IMR-90 (cell line): ENCODE measurements around the gene HELZ. TPM values are rescaled to one million over a fixed set of nuclear protein-coding genes. Genes with fewer than 3 reads are reported as not detected.
"Not testable (repeated sequence)": the region's sequence is repeated elsewhere in the genome, so short reads cannot be mapped to it uniquely, and the experiment has no call there.

ENCODE experiments used
- ATAC-seq: fragments of 200-7000 bp; cut with Tn5 transposase; 2 replicates; pipeline ENCODE4 v1.9.1; 2020; ENCODE audit warnings: low read depth, mild to moderate bottlenecking, moderate library complexity
- BruUV-seq: library from RNA; stranded (reverse); fragments of 400-500 nt; replicated peaks from 2 replicates; lab custom pipeline; 2021; lab: Mats Ljungman, UMichigan
- CTCF ChIA-PET: fragments of 300-600 bp; formaldehyde crosslinking; extraction: SDS; loops from one replicate; lab custom pipeline; 2021; ENCODE audit warnings: antibody characterized with exemption; lab: Yijun Ruan, JAX
- POLR2A ChIA-PET: fragments of 300-600 bp; sonication (Branson Sonifier 250); formaldehyde crosslinking; loops from one replicate; lab custom pipeline; 2022; ENCODE audit warnings: antibody characterized with exemption; ENCODE audit not compliant: unreplicated experiment; lab: Charles Lee
- DNase-seq: peaks from one replicate; pipeline ENCODE4 v3.0.0; 2013
- H2AFZ ChIP-seq: replicated peaks from 2 replicates; pipeline ENCODE3; 2013; ENCODE audit warnings: low read length, mild to moderate bottlenecking; ENCODE audit not compliant: poor library complexity
- H2AK5ac ChIP-seq: 2 replicates; pipeline ENCODE4 v1.6.1; 2013; ENCODE audit warnings: low read depth, low read length, inconsistent platforms
- H2AK9ac ChIP-seq: replicated peaks from 2 replicates; pipeline ENCODE3; 2013; ENCODE audit warnings: mild to moderate bottlenecking, low read depth, low read length, moderate library complexity; ENCODE audit not compliant: poor library complexity
- H2BK120ac ChIP-seq: 2 replicates; pipeline ENCODE4 v1.6.1; 2013; ENCODE audit warnings: low read depth, low read length, inconsistent platforms
- H2BK15ac ChIP-seq: 3 replicates; pipeline ENCODE4 v1.6.1; 2013; ENCODE audit warnings: low read depth, low read length, inconsistent platforms
- H2BK20ac ChIP-seq: 2 replicates; pipeline ENCODE4 v1.6.1; 2013; ENCODE audit warnings: low read depth, mild to moderate bottlenecking, inconsistent platforms, low read length, moderate library complexity
- H2BK5ac ChIP-seq: 2 replicates; pipeline ENCODE4 v1.6.1; 2013; ENCODE audit warnings: mild to moderate bottlenecking, low read depth, low read length, inconsistent platforms; ENCODE audit not compliant: poor library complexity, severe bottlenecking
- H3K14ac ChIP-seq: replicated peaks from 2 replicates; pipeline ENCODE4 v1.6.1; 2013; ENCODE audit warnings: low read depth, low read length, inconsistent platforms
- H3K18ac ChIP-seq: 2 replicates; pipeline ENCODE4 v1.6.1; 2013; ENCODE audit warnings: low read depth, low read length, control low read depth
- H3K23ac ChIP-seq: 2 replicates; pipeline ENCODE4 v1.6.1; 2013; ENCODE audit warnings: low read depth, low read length, inconsistent platforms
- H3K27ac ChIP-seq: 2 replicates; pipeline ENCODE4 v1.5.1; 2013; ENCODE audit warnings: mild to moderate bottlenecking, control low read depth, low read length; ENCODE audit not compliant: insufficient read depth
- H3K27me3 ChIP-seq: 2 replicates; pipeline ENCODE4 v1.6.1; 2013; ENCODE audit warnings: low read length; ENCODE audit not compliant: control insufficient read depth, insufficient read depth
- H3K36me3 ChIP-seq: 2 replicates; pipeline ENCODE4 v1.6.1; 2013; ENCODE audit warnings: low read length, mixed read lengths; ENCODE audit not compliant: control insufficient read depth, insufficient read depth
- H3K4ac ChIP-seq: 2 replicates; pipeline ENCODE4 v1.6.1; 2013; ENCODE audit warnings: low read depth, low read length, inconsistent platforms
- H3K4me1 ChIP-seq: 2 replicates; pipeline ENCODE4 v1.6.1; 2013; ENCODE audit warnings: low read length, mixed read lengths; ENCODE audit not compliant: control insufficient read depth, insufficient read depth
- H3K4me2 ChIP-seq: 2 replicates; pipeline ENCODE4 v1.6.1; 2013; ENCODE audit warnings: low read depth, mild to moderate bottlenecking, control low read depth, low read length, moderate library complexity
- H3K4me3 ChIP-seq: 2 replicates; pipeline ENCODE4 v1.5.1; 2013; ENCODE audit warnings: low read depth, mild to moderate bottlenecking, control low read depth, low read length, moderate library complexity; ENCODE audit not compliant: insufficient read depth
- H3K56ac ChIP-seq: 2 replicates; pipeline ENCODE4 v1.6.1; 2013; ENCODE audit warnings: low read length, inconsistent platforms; ENCODE audit not compliant: insufficient read depth; ENCODE audit errors: extremely low read depth
- H3K79me1 ChIP-seq, 2 experiments: 2 replicates each; pipeline ENCODE4 v1.6.1; 2013; ENCODE audit warnings: low read length in 2 of 2, inconsistent platforms in 1 of 2, low read depth in 1 of 2
- H3K9ac ChIP-seq: 2 replicates; pipeline ENCODE4 v1.6.1; 2013; ENCODE audit warnings: low read depth, low read length, control low read depth
- H3K9me1 ChIP-seq: 2 replicates; pipeline ENCODE4 v1.6.1; 2013; ENCODE audit warnings: low read length, inconsistent platforms; ENCODE audit not compliant: insufficient read depth
- H3K9me3 ChIP-seq: 2 replicates; pipeline ENCODE4 v1.6.1; 2013; ENCODE audit warnings: low read length; ENCODE audit not compliant: control insufficient read depth, insufficient read depth
- H4K20me1 ChIP-seq: 2 replicates; pipeline ENCODE4 v1.6.1; 2013; ENCODE audit warnings: low read length, inconsistent platforms; ENCODE audit not compliant: insufficient read depth
- H4K5ac ChIP-seq: 2 replicates; pipeline ENCODE4 v1.6.1; 2013; ENCODE audit warnings: mild to moderate bottlenecking, low read depth, low read length, control low read depth
- H4K8ac ChIP-seq, 2 experiments: 2 replicates each; pipeline ENCODE4 v1.6.1; 2013; ENCODE audit warnings: low read depth in 2 of 2, low read length in 2 of 2, control low read depth in 1 of 2, inconsistent platforms in 1 of 2
- H4K91ac ChIP-seq: 2 replicates; pipeline ENCODE4 v1.6.1; 2013; ENCODE audit warnings: low read depth, low read length, inconsistent platforms; ENCODE audit not compliant: insufficient read depth
- CEBPB ChIP-seq: IDR thresholded peaks from 2 replicates; pipeline ENCODE4 v1.6.1; 2012; ENCODE audit warnings: low read depth, low read length, improper control_type of control experiment
- CHD1 ChIP-seq: IDR thresholded peaks from 2 replicates; pipeline ENCODE4 v1.6.1; 2012; ENCODE audit warnings: low read depth, low read length, improper control_type of control experiment
- FOS ChIP-seq: fragments of 150-350 bp; IDR thresholded peaks from 2 replicates; pipeline ENCODE4 v1.6.1; 2016; ENCODE audit warnings: low read depth, low read length
- RFX5 ChIP-seq: IDR thresholded peaks from 2 replicates; pipeline ENCODE4 v1.8.0; 2012; ENCODE audit warnings: low read depth, mild to moderate bottlenecking, low read length, moderate library complexity
- WGBS, 2 experiments: methylation state at CpG; one replicate each; pipeline versions ENCODE4 v1.1.5 to v1.1.7; 2013; ENCODE audit warnings: missing lambda C conversion rate in 2 of 2; ENCODE audit not compliant: insufficient read length in 1 of 2; ENCODE audit errors: extremely low coverage in 2 of 2; 5-methylcytosine and 5-hydroxymethylcytosine counted together
- dilution Hi-C: fragments of 300-500 bp; cut with HindIII; formaldehyde crosslinking; loops from one replicate; pipeline ENCODE4 v1.14.3; 2018; ENCODE audit warnings: low sequenced_read_pairs; ENCODE audit not compliant: unreplicated experiment
- in situ Hi-C: fragments of 300-500 bp; cut with MboI; formaldehyde crosslinking; loops from 3 replicates; pipeline ENCODE4 v1.14.3; 2019; ENCODE audit warnings: low sequenced_read_pairs, inconsistent platforms, mixed read lengths
- intact Hi-C: fragments of 100-400 bp; cut with micrococcal nuclease; formaldehyde crosslinking; loops from 2 replicates; pipeline ENCODE4 v1.10.0; 2022
- polyA plus RNA-seq, 3 experiments: library from polyadenylated mRNA; depleted of rRNA; stranded (reverse); fragments of >200 nt; gene quantifications; 2 replicates each; pipeline ENCODE4 v1.2.3, GENCODE V29; 2012; ENCODE audit warnings: low replicate concordance in 1 of 3
- total RNA-seq: library from RNA; depleted of rRNA; stranded (reverse); fragments of >200 nt; gene quantifications from 2 replicates; pipeline ENCODE4 v1.2.3, GENCODE V29; 2012
- TF ChIP-seq, protein P1 (sequence below): fragments of 150-350 bp; IDR thresholded peaks from 2 replicates; pipeline ENCODE4 v1.6.1; 2016; ENCODE audit warnings: low read depth, mild to moderate bottlenecking, low read length, moderate library complexity, borderline replicate concordance

The HELZ gene
- total and polyA plus RNA-seq, 2 of the 4 experiments (the other 2 are of a cell fraction) = 8.0 to 60.6 TPM

DNA sequence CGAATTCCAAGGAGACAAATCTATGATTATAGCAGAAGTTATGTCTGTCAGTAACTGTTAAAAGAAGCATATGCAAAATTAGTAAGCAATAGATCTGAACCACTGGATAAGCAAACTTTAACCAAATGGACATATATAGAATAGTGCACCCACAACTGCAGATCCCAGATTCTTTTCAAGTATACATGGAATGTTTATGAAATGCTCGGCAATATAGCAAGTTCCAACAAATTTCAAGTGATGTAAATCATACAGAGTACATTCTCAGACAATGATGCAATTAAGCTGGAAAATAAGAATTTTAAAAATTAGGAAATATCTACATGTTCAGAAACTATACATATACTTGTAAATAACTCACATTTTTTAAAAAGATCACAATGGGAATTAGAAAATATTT is 8.4 kb upstream of the HELZ start:
- Histone ChIP-seq H3K9me1 (peaks cover 5% of the 10 kb centered on the region; the same call in 1 of the 2 replicates), H4K20me1 (no peaks in the 10 kb centered on the region), H2AK9ac (no peak overlapping the region), H3K36me3 (no peaks in the 10 kb centered on the region), H4K5ac (no peak overlapping the region), H2AFZ (no peak overlapping the region), H4K91ac (no peak overlapping the region), H2BK5ac (peak overlapping the region; percentile 67), H3K23ac (no peak overlapping the region), H2BK120ac (no peak overlapping the region), H3K14ac (no peak overlapping the region), H3K79me1 (no peaks in the 10 kb centered on the region), H4K8ac (no peak overlapping the region), H3K4me2 (peak overlapping the region; percentile 29), H2BK15ac (no peak overlapping the region), H2AK5ac (no peak overlapping the region), H3K56ac (no peak overlapping the region), H3K9ac (no peak overlapping the region), H3K4me1 (peaks cover 6% of the 10 kb centered on the region; the same call in 1 of the 2 replicates), H3K27me3 (no peaks in the 10 kb centered on the region), H2BK20ac (no peak overlapping the region), H3K18ac (no peak overlapping the region), H3K27ac (no peak overlapping the region; the same call in 1 of the 2 replicates), H3K4ac (no peak overlapping the region), H3K4me3 (no peak overlapping the region), H3K9me3 (no peaks in the 10 kb centered on the region)
- in situ Hi-C loops = no loop called here
- BruUV-seq = no TSS peak
- CTCF ChIA-PET = no interaction called here
- POLR2A ChIA-PET = no interaction called here
- ATAC-seq (peak; percentile 68), DNase-seq (peak; percentile 40)
- intact Hi-C loops = loop anchor here (1.0 kb wide), 1 partner anchor 17 kb away; no protein-coding TSS in a partner anchor
- dilution Hi-C loops = no loop called here
- TF ChIP-seq CEBPB (peak; percentile 70), RFX5 (no peak), FOS (no peak), CHD1 (no peak)
- TF ChIP-seq, protein P1, sequence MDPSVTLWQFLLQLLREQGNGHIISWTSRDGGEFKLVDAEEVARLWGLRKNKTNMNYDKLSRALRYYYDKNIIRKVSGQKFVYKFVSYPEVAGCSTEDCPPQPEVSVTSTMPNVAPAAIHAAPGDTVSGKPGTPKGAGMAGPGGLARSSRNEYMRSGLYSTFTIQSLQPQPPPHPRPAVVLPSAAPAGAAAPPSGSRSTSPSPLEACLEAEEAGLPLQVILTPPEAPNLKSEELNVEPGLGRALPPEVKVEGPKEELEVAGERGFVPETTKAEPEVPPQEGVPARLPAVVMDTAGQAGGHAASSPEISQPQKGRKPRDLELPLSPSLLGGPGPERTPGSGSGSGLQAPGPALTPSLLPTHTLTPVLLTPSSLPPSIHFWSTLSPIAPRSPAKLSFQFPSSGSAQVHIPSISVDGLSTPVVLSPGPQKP = no peak
- no CpG with 5 or more reads among the region's 2 CpGs for WGBS, 2 experiments

DNA sequence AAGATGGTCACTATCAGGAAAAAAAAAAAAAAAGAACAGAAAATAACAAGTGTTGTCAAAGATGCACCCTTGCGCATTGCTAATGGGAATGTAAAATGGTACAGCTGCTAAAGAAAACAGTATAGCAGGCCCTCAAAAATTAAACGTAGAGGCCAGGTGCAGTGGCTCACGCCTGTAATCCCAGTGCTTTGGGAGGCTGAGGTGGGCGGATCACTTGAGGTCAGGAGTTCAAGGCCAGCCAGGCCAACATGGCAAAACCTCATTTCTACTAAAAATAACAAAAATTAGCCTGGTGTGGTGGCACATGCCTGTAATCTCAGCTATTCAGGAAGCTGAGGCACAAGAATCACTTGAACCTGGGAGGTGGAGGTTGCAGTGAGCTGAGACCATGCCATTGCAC is 6.6 kb upstream of the HELZ start:
- H3K4me2 ChIP-seq, H3K9me1 ChIP-seq, H4K8ac ChIP-seq, H4K5ac ChIP-seq, H2AK9ac ChIP-seq, DNase-seq, H3K4ac ChIP-seq, H2AFZ ChIP-seq, dilution Hi-C loops, H3K36me3 ChIP-seq, POLR2A ChIA-PET, H3K56ac ChIP-seq, H3K14ac ChIP-seq, H3K9me3 ChIP-seq, in situ Hi-C loops, ATAC-seq, H3K27me3 ChIP-seq, H2AK5ac ChIP-seq, H3K9ac ChIP-seq, H2BK20ac ChIP-seq, H4K20me1 ChIP-seq, H2BK5ac ChIP-seq, H3K79me1 ChIP-seq, CTCF ChIA-PET, H4K91ac ChIP-seq, H2BK15ac ChIP-seq, H3K4me3 ChIP-seq, H3K18ac ChIP-seq, BruUV-seq, H3K23ac ChIP-seq, H2BK120ac ChIP-seq, intact Hi-C loops, H3K4me1 ChIP-seq, H3K27ac ChIP-seq: not testable (repeated sequence)
- no CpG with 5 or more reads among the region's 4 CpGs for WGBS, 2 experiments
